Activated CD8-positive, alpha-beta T cell treated with anti-CD3 and anti-CD28 coated beads for 36 hours (primary cell): ENCODE data around the gene PORCN. TPM values are rescaled to one million over a fixed set of nuclear protein-coding genes. Genes with fewer than 3 reads are reported as not detected.
A peak's percentile ranks its signal among the peaks of the same experiment; 100 is the strongest.

ENCODE experiments used
- ATAC-seq: fragments of 200-7000 bp; cut with Tn5 transposase; one replicate; pipeline ENCODE4 v1.10.0; 2021; ENCODE audit warnings: mild to moderate bottlenecking, moderate library complexity
- CTCF ChIA-PET: fragments of 350-600 bp; sonication (Branson Sonifier 250); formaldehyde crosslinking; loops from one replicate; lab custom pipeline; 2021; ENCODE audit warnings: antibody characterized with exemption; lab: Charles Lee
- POLR2A ChIA-PET: fragments of 350-600 bp; sonication (Branson Sonifier 250); formaldehyde crosslinking; loops from one replicate; lab custom pipeline; 2021; ENCODE audit warnings: antibody characterized with exemption; lab: Charles Lee
- DNase-seq: peaks from one replicate; pipeline ENCODE4 v3.0.0-alpha.2; 2020
- H3K27ac Mint-ChIP-seq: one replicate; pipeline ENCODE4 v1.8.0; 2021; ENCODE audit warnings: mild to moderate bottlenecking, mixed read lengths
- H3K27me3 Mint-ChIP-seq: one replicate; pipeline ENCODE4 v1.8.0; 2021; ENCODE audit warnings: mixed read lengths
- H3K36me3 Mint-ChIP-seq: one replicate; pipeline ENCODE4 v1.8.0; 2021; ENCODE audit warnings: low read depth, mixed read lengths
- H3K4me1 Mint-ChIP-seq: one replicate; pipeline ENCODE4 v1.8.0; 2021; ENCODE audit warnings: low read depth, mixed read lengths
- H3K4me3 Mint-ChIP-seq: one replicate; pipeline ENCODE4 v1.8.0; 2021; ENCODE audit warnings: mild to moderate bottlenecking, moderate library complexity, mixed read lengths
- H3K9me3 Mint-ChIP-seq: one replicate; pipeline ENCODE4 v1.8.0; 2021; ENCODE audit warnings: mixed read lengths
- intact Hi-C: fragments of 100-400 bp; cut with micrococcal nuclease; formaldehyde crosslinking; loops from one replicate; pipeline ENCODE4 v1.10.0; 2022
- total RNA-seq, 2 experiments: library from RNA; stranded (reverse); gene quantifications; one replicate each; pipeline ENCODE4 v1.2.3, GENCODE V29; 2021
- TF ChIP-seq, protein P1 (sequence below): fragments of 200-600 bp; IDR thresholded peaks from one replicate; pipeline ENCODE4 v1.8.0; 2022; ENCODE audit warnings: antibody characterized with exemption, mild to moderate bottlenecking

The PORCN gene
- total RNA-seq, result 10 to 100 TPM; 13.9 to 16.9 TPM

DNA sequence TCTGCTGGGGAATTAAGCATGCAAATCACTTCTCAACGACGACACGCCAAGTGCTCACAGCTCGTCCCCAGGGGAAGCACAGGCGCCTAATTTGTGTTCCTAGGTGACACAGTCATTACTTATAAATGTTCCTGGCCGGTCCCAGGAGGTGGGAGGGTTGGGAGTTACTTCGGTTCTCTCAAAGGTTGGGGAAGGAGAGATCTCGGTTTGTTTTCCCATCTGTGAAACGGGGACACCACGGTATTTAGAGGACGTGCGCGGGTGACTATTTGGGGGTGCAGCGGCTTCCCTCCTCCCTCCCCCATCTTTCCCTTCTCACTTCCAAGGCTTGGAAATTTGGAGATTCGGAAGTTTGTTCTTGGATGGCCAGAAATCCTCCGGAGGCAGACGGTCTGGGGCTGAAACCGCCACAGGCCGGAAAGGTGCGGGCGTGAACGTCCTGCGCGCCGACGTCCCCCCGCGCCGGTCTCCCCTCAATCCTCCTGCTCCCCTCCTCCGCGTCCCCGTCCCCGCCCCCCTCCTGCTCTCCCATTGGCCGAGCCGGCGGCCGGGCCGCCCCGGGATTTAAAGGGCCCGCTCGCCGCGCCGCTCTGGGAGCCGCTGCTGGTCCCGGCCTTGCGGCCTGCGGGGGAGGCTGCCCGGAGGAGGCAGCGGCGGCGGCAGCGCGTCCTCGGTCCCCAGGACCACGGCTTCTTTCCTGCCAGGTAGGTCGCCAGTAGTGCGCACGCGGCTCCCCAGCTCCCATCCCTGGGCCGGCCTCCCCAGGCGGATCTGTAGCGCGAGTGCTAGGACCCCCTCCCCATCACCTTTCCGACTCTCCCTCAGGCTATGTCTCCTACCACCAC is at the start of gene PORCN:
Gene PORCN (plus strand): TSS at position 593 of the 845 bp plus-strand sequence. CDS start 829 bp downstream, outside the sequence.
- POLR2A ChIA-PET, result interaction anchor here (1.4 kb wide), 1 partner anchor 27 kb away, joined by 5 read pairs; no protein-coding TSS in a partner anchor
- Mint-ChIP-seq H3K4me3 (peak within 1 kb of the TSS; percentile 88), H3K27ac (peak within 1 kb of the TSS; percentile 89), H3K4me1 (peaks cover 22% of the 10 kb centered on the region), H3K9me3 (no peaks in the 10 kb centered on the region), H3K36me3 (peaks cover 3% of the 10 kb centered on the region), H3K27me3 (no peaks in the 10 kb centered on the region)
- CTCF ChIA-PET, result interaction anchor here (0.6 to 1.0 kb wide), 2 partner anchors 15 to 339 kb away, joined by 3 to 6 read pairs; no protein-coding TSS in a partner anchor
- intact Hi-C loops, result no loop called here
- DNase-seq, result peak; percentile 86
- ATAC-seq, result peak; percentile 93
- TF ChIP-seq, protein P1, sequence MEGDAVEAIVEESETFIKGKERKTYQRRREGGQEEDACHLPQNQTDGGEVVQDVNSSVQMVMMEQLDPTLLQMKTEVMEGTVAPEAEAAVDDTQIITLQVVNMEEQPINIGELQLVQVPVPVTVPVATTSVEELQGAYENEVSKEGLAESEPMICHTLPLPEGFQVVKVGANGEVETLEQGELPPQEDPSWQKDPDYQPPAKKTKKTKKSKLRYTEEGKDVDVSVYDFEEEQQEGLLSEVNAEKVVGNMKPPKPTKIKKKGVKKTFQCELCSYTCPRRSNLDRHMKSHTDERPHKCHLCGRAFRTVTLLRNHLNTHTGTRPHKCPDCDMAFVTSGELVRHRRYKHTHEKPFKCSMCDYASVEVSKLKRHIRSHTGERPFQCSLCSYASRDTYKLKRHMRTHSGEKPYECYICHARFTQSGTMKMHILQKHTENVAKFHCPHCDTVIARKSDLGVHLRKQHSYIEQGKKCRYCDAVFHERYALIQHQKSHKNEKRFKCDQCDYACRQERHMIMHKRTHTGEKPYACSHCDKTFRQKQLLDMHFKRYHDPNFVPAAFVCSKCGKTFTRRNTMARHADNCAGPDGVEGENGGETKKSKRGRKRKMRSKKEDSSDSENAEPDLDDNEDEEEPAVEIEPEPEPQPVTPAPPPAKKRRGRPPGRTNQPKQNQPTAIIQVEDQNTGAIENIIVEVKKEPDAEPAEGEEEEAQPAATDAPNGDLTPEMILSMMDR, result no peak

DNA sequence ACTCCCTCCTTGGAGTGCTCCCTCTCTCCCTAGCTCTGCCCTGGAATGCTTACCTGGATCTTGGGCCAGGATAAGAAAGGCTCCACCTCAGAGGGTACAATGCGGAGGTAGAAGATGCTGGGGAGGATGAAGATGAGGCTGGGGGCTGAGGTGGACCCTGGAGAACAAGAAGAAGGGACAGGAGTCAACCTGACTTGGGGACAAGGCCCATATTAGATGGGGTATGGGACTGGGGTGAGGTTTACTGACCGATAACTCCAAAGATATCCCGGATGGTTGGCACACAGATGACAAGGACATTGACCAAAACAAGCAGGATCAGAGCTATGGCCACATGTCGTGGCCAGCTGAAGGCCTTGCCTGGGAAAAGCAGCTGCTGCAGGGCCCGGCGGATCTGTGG is 49.3 kb upstream of the PORCN start:
- ChIA-PET CTCF (no interaction called here), POLR2A (no interaction called here)
- intact Hi-C loops, result no loop called here
- ATAC-seq, result no peak
- DNase-seq, result no peak
- H3K36me3 Mint-ChIP-seq, result peaks cover 44% of the 10 kb centered on the region
- H3K27ac Mint-ChIP-seq, result no peak overlapping the region
- no peaks in the 10 kb centered on the region for H3K9me3 Mint-ChIP-seq
- no peak overlapping the region for H3K4me3 Mint-ChIP-seq
- no peaks in the 10 kb centered on the region for H3K27me3 Mint-ChIP-seq
- peaks cover 13% of the 10 kb centered on the region for H3K4me1 Mint-ChIP-seq
- TF ChIP-seq, protein P1, result no peak

DNA sequence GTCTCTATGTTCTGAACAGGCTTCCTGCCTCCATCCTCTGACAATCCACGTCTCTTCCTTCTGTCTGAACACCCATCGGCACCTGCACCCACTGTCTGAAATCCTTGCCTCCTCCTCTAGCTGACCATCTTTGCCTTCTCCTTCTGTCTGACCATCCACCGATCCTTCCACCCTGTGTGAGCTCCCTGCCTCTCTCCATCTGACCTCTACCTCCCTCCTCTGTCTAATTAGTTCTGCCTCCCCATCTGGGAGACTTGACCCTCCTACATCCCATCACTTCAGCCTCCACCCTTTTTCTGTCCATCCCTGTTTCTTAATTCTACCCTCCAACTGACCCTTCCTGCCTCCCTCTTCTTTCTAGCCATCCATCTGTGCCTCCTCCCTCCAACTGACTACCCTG is 48.8 kb upstream of the PORCN start:
- Mint-ChIP-seq H3K36me3 (peaks cover 45% of the 10 kb centered on the region), H3K4me3 (no peak overlapping the region), H3K9me3 (no peaks in the 10 kb centered on the region), H3K4me1 (peaks cover 16% of the 10 kb centered on the region), H3K27me3 (no peaks in the 10 kb centered on the region), H3K27ac (no peak overlapping the region)
- ChIA-PET POLR2A (no interaction called here), CTCF (no interaction called here)
- ATAC-seq, result no peak
- DNase-seq, result no peak
- TF ChIP-seq, protein P1, result no peak
- intact Hi-C loops, result loop anchor here (10.0 kb wide), 1 partner anchor 375 kb away; no protein-coding TSS in a partner anchor

DNA sequence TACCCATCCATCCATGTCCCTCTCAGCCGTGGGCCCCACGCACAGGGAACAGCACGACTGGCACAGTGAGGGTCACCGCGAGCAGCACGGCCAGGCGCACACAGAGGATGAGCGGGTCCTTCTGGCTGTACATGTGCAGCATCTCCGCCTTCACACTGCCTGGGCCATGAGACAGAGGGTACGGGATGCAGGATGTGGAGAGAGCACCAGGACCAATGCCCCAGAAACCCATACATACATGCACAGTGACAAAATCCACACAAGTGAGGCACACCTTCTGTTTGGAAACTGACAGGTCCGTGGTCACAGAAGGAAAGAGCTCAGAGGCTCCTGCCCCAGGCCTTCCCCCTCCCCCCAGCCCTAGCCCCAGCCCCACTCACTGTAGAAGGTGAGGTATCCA is 48.2 kb upstream of the PORCN start:
- no peaks in the 10 kb centered on the region for H3K27me3 Mint-ChIP-seq
- no peak overlapping the region for H3K27ac Mint-ChIP-seq
- intact Hi-C loops, result loop anchor here (10.0 kb wide), 1 partner anchor 376 kb away; no protein-coding TSS in a partner anchor
- ChIA-PET POLR2A (no interaction called here), CTCF (no interaction called here)
- DNase-seq, result no peak
- no peak overlapping the region for H3K4me3 Mint-ChIP-seq
- ATAC-seq, result no peak
- H3K4me1 Mint-ChIP-seq, result peaks cover 22% of the 10 kb centered on the region
- peaks cover 51% of the 10 kb centered on the region for H3K36me3 Mint-ChIP-seq
- H3K9me3 Mint-ChIP-seq, result no peaks in the 10 kb centered on the region
- TF ChIP-seq, protein P1, result no peak

DNA sequence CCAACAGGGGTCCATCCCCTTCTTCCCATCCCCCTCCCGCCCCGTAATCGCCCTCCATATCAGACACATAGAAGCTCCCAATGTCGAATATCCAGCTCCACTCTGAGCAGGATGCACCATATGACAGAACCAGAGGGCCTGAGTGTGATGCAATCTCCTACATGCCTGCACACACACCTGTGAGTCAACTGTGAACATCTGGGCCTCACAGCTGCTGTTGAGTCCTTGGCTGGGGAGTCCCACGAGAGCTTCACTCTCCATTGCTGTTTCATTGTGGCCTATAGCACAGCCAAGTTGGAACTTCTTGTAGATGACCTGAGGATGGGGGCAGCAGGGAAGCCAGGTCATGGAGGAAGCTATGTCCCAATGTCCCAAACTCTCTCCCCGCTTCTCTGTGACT is 47.0 kb upstream of the PORCN start:
- H3K4me3 Mint-ChIP-seq, result no peak overlapping the region
- no peaks in the 10 kb centered on the region for H3K9me3 Mint-ChIP-seq
- POLR2A ChIA-PET, result interaction anchor here (1.1 kb wide), 1 partner anchor 10 kb away, joined by 3 read pairs; no protein-coding TSS in a partner anchor
- H3K27me3 Mint-ChIP-seq, result no peaks in the 10 kb centered on the region
- peak; percentile 64 for ATAC-seq
- H3K4me1 Mint-ChIP-seq, result peaks cover 32% of the 10 kb centered on the region
- peaks cover 61% of the 10 kb centered on the region for H3K36me3 Mint-ChIP-seq
- CTCF ChIA-PET, result interaction anchor here (0.7 kb wide), 1 partner anchor 8 kb away, joined by 3 read pairs; no protein-coding TSS in a partner anchor
- peak; percentile 20 for DNase-seq
- TF ChIP-seq, protein P1, result no peak
- intact Hi-C loops, result loop anchor here (10.0 kb wide), 1 partner anchor 377 kb away; no protein-coding TSS in a partner anchor
- peak overlapping the region; percentile 30 for H3K27ac Mint-ChIP-seq
